A673 (cell line): ENCODE data around the gene TMC3. TPM values are rescaled to one million over a fixed set of nuclear protein-coding genes. Genes with fewer than 3 reads are reported as not detected.
"Not testable (repeated sequence)": the region's sequence is repeated elsewhere in the genome, so short reads cannot be mapped to it uniquely, and the experiment has no call there.

Experiments
- BruUV-seq: library from RNA; stranded (reverse); fragments of 400-500 nt; replicated peaks from 2 replicates; lab custom pipeline; 2021; lab: Mats Ljungman, UMichigan
- CTCF ChIA-PET: fragments of 300-600 bp; sonication (Branson Sonifier 250); formaldehyde crosslinking; loops from one replicate; lab custom pipeline; 2022; ENCODE audit warnings: antibody characterized with exemption; lab: Charles Lee
- POLR2A ChIA-PET: fragments of 300-600 bp; sonication (Branson Sonifier 250); formaldehyde crosslinking; loops from one replicate; lab custom pipeline; 2022; ENCODE audit warnings: antibody characterized with exemption; ENCODE audit not compliant: low non-redundant PET; lab: Charles Lee
- DNase-seq: peaks from one replicate; pipeline ENCODE4 v3.0.0-alpha.2; 2015; ENCODE audit warnings: low spot score
- H3K27ac ChIP-seq: fragments of 200-600 bp; sonication (generic); 2 replicates; pipeline ENCODE4 v1.5.1; 2016; ENCODE audit warnings: mixed run types, low read depth, mild to moderate bottlenecking, mixed read lengths, antibody characterized with exemption, low read length; ENCODE audit not compliant: poor library complexity, severe bottlenecking
- H3K27me3 ChIP-seq: fragments of 200-600 bp; sonication (generic); replicated peaks from 2 replicates; pipeline ENCODE4 v1.6.1; 2017; ENCODE audit warnings: mixed run types, low read depth, mild to moderate bottlenecking, mixed read lengths, antibody characterized with exemption, low read length; ENCODE audit not compliant: insufficient read depth, poor library complexity
- H3K36me3 ChIP-seq: fragments of 200-600 bp; sonication (generic); 2 replicates; pipeline ENCODE4 v1.6.1; 2016; ENCODE audit warnings: mixed run types, mild to moderate bottlenecking, mixed read lengths, antibody characterized with exemption, low read length; ENCODE audit not compliant: insufficient read depth, poor library complexity, severe bottlenecking
- H3K4me1 ChIP-seq: fragments of 200-600 bp; sonication (generic); 2 replicates; pipeline ENCODE4 v1.6.1; 2017; ENCODE audit warnings: mixed run types, mild to moderate bottlenecking, mixed read lengths, antibody characterized with exemption, low read length; ENCODE audit not compliant: insufficient read depth, poor library complexity, severe bottlenecking
- H3K4me3 ChIP-seq: fragments of 200-600 bp; sonication (generic); 2 replicates; pipeline ENCODE4 v1.5.1; 2016; ENCODE audit warnings: low read depth, mixed run types, mild to moderate bottlenecking, mixed read lengths, low read length; ENCODE audit not compliant: poor library complexity, severe bottlenecking
- H3K9me3 ChIP-seq: fragments of 200-600 bp; sonication (generic); 2 replicates; pipeline ENCODE4 v1.6.1; 2016; ENCODE audit warnings: mixed run types, low read depth, mild to moderate bottlenecking, mixed read lengths, antibody characterized with exemption, low read length; ENCODE audit not compliant: poor library complexity, severe bottlenecking
- CTCF ChIP-seq: fragments of 300-800, 200-600 bp; sonication (generic); conservative IDR thresholded peaks from 2 replicates; pipeline ENCODE4 v1.5.1; 2017; ENCODE audit warnings: low read depth, mild to moderate bottlenecking, antibody characterized with exemption, low read length, moderate library complexity, mixed read lengths
- EZH2 ChIP-seq: fragments of 200-600 bp; sonication (generic); IDR thresholded peaks from 2 replicates; pipeline ENCODE4 v1.6.1; 2017; ENCODE audit warnings: borderline replicate concordance, low read depth, mild to moderate bottlenecking, mixed read lengths, antibody characterized with exemption, low read length; ENCODE audit not compliant: poor library complexity, severe bottlenecking
- intact Hi-C: fragments of 100-400 bp; cut with micrococcal nuclease; formaldehyde crosslinking; loops from one replicate; pipeline ENCODE4 v1.10.0; 2022; ENCODE audit not compliant: unreplicated experiment
- total RNA-seq: library from RNA; stranded (reverse); gene quantifications from 2 replicates; pipeline ENCODE4 v1.2.3, GENCODE V29; 2021

The TMC3 gene
- total RNA-seq, 1 experiment from 2014 or later: not detected

GRCh38 chr15:81356252-81356651, 17.8 kb downstream of the TMC3 start:
- no peak for TF ChIP-seq CTCF
- TF ChIP-seq EZH2: no peak
- H3K27me3 ChIP-seq: peaks cover 19% of the 10 kb centered on the region
- CTCF ChIA-PET: no interaction called here
- no peak overlapping the region for H3K4me3 ChIP-seq
- BruUV-seq: no TSS peak
- no peak overlapping the region for H3K27ac ChIP-seq
- intact Hi-C loops: no loop called here
- no peaks in the 10 kb centered on the region for H3K36me3 ChIP-seq
- H3K4me1 ChIP-seq: no peaks in the 10 kb centered on the region
- POLR2A ChIA-PET: no interaction called here
- no peaks in the 10 kb centered on the region for H3K9me3 ChIP-seq
- DNase-seq: no peak

GRCh38 chr15:81351651-81352050, 22.4 kb downstream of the TMC3 start:
- Histone ChIP-seq H3K27ac (no peak overlapping the region), H3K4me1 (no peaks in the 10 kb centered on the region), H3K36me3 (no peaks in the 10 kb centered on the region), H3K4me3 (no peak overlapping the region), H3K27me3 (peaks cover 8% of the 10 kb centered on the region), H3K9me3 (no peaks in the 10 kb centered on the region)
- no peak for DNase-seq
- POLR2A ChIA-PET: no interaction called here
- CTCF ChIA-PET: no interaction called here
- TF ChIP-seq CTCF (no peak), EZH2 (no peak)
- BruUV-seq: no TSS peak
- intact Hi-C loops: no loop called here

GRCh38 chr15:81349271-81349670, 24.7 kb downstream of the TMC3 start:
- Histone ChIP-seq H3K27me3 (peaks cover 5% of the 10 kb centered on the region), H3K36me3 (no peaks in the 10 kb centered on the region), H3K4me3 (no peak overlapping the region), H3K27ac (no peak overlapping the region), H3K4me1 (no peaks in the 10 kb centered on the region), H3K9me3 (no peaks in the 10 kb centered on the region)
- no TSS peak for BruUV-seq
- no peak for DNase-seq
- intact Hi-C loops: no loop called here
- ChIA-PET POLR2A (no interaction called here), CTCF (no interaction called here)
- TF ChIP-seq CTCF (no peak), EZH2 (no peak)

DNA sequence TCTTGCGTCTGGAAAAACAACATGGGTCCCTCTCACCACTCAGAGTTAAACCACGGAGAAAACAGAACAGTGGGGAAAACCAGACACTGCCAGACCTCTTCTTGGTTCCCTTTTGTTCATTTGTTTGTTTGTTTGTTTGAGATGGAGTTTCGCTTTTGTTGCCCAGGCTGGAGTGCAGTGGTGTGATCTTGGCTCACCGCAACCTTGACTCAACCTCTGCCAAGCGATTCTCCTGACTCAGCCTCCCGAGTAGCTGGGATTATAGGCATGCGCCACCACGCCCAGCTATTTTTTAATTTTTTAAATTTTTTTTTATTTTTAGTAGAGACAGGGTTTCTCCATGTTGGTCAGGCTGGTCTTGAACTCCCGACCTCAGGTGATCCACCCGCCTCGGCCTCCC, 25.3 kb downstream of the TMC3 start:
- DNase-seq, intact Hi-C loops, H3K27me3 ChIP-seq, CTCF ChIA-PET, H3K4me3 ChIP-seq, H3K27ac ChIP-seq, H3K4me1 ChIP-seq, BruUV-seq, H3K9me3 ChIP-seq, H3K36me3 ChIP-seq, POLR2A ChIA-PET: not testable (repeated sequence)
